GM21529 (cell line): Measurements from ENCODE around the gene NAT10.
"Not testable (repeated sequence)": the region's sequence is repeated elsewhere in the genome, so short reads cannot be mapped to it uniquely, and the experiment has no call there.

Source experiments
- ATAC-seq: cut with Tn5 transposase; IDR thresholded peaks from one replicate; pipeline ENCODE4 v1.9.1; 2021; ENCODE audit not compliant: unreplicated experiment

The NAT10 gene

DNA sequence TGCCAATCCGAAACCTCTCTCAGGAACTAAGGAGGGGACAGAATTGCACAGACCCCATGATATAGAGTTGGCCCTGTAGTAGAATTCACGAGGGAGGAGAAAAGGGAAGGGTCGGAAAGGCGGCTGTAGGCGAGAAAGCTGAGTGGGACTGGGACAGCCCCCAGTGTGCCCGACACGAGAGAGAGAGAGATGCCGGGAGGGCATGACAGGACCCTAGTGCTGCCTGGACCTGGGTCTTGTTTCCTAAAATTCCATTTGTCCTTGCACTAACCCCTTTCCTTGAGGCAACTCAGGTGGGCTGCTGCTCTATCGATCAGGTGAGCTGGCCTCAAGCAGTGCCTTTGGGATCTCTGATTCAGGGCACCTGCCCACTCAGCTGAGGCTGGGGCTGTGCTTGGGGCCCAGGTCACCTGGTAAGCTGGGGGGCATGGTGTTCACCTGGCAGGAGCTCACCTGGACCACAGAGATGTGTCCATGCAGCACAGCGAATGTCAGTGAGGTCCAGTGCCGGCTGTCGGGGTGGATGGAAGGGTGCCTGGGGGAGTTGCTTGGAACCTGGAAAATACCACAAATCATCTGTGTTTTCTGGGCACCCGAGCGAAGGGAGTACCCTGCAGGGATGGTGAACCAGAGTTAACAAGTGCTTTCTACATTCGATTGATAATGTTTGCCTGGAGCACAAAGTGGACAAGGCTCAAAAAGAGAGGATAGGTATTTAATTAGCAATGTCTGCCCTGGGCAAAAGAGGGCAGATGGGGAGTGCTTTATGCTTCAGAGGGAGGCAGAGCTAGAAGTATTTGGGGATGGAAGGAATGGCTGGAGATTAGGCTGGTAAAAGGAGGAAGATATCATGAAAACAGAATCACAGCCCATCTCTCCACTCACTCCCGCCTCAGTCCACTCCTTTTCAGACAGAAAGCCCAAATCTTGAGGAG is 61.6 kb downstream of the NAT10 start:
- no peak for ATAC-seq

- ATAC-seq: no peak
These were observed 62.5 kb downstream of the NAT10 start for GRCh38 chr11:34167961-34168360.

DNA sequence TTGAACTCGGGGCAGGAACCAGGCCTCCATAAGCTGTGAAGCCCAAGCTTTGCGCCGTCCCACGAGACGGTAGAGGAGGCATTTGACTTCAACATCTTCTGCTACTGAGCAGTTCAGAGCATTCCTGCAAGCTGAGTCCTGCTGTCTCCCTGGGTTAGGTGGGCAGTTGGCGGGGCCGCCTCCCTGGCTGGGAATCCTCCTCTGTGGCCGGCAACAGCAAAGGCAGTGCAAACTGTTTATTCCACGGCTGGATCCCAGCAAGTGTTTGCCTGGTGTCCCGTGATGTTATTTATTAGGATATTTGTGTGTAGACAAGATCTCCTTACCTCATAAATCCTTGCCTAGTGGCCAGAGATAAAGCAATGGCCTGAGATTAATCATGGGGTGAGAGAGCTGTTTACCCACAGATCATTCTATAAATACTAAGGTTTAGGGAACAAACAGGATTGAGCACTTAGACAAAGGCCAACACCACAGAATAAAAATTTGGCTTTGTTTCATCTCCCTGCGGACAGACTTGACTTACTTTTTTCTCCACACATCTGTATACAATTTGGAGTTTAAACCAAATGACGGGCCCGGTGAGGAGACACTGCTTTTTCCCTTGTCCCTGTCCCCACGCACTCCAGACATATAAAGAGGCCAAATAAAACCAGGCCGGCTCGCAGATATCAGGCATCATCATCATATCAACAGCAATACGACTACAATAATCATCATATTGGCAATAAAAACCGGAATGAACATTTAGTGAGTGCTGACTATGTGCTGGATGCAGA is 63.4 kb downstream of the NAT10 start:
- no peak for ATAC-seq

DNA sequence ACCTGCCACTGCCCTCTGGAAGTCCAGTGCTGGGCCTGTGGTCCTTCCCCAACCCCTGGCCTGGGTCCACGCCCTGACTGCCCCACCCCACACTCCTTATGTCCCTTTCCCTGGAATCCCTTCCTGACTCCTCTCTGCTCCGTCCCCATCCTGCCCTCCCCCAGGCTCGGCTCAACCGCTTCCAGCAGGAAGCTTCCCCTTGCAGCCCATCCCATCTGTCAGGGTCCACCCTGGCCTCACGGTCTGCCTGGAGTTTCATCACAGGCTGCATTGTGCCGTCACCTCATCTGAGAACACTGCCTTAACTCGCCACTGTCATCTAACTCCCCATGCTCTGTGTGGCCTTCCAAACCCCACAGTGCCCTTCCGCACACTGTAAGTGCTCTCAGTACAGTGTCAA is 64.3 kb downstream of the NAT10 start:
- no peak for ATAC-seq

GRCh38 chr11:34173050-34173449 is 67.6 kb downstream of the NAT10 start:
- ATAC-seq: no peak

GRCh38 chr11:34174412-34175041 is 69.1 kb downstream of the NAT10 start:
- peak; percentile 85 for ATAC-seq

GRCh38 chr11:34175284-34176019 is 70.0 kb downstream of the NAT10 start:
- no peak for ATAC-seq

DNA sequence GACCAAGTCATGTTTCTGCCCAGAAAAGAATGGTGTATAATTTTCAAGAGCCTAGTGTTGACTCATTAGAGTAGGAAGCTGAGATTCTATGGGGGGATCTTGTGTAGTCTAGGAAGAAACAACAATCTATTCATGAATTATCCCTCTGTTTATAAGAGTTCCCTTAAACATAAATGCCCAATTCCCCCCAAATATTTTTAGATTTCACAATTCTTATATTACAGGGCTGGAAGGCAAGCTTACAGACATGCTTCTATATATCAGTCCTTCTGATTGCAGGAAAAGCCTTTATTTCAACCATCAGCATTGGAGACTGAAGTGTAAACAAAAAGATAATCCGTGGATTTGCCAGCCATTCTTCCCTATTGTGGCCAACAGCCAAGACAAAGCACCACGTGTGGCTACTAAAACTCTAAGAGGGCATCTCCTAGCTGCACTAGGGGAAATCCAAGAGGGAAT is 71.4 kb downstream of the NAT10 start:
- ATAC-seq: no peak

DNA sequence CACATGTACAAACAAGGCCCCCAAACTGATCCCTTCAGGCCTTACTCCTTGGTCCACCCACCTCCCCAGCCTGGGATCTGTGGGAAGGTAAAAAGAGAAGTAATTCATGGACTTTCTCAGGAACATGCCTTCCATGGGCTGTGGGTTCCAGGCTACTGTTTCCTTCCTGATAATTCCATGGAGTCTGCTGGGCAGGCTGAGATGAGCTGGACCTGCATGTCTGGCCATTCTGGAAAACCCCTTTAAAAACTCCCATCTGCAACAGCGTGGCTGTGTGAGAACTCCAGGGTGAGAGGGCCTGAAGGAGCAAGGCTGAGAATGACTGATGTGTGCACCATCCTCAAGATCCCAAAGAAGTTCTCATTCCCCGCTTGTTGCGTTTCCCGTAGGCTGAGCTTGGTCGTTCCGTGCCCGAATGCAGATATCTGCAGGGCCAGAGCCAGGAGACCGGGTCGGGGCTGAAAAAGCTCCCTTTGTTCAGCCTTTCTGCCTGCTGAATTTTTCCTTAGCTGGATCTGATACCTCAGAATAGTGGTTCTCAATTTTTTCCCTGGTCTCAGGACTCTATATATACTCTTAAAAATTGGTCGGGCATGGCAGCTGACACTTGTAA is 72.9 kb downstream of the NAT10 start:
- no peak for ATAC-seq

DNA sequence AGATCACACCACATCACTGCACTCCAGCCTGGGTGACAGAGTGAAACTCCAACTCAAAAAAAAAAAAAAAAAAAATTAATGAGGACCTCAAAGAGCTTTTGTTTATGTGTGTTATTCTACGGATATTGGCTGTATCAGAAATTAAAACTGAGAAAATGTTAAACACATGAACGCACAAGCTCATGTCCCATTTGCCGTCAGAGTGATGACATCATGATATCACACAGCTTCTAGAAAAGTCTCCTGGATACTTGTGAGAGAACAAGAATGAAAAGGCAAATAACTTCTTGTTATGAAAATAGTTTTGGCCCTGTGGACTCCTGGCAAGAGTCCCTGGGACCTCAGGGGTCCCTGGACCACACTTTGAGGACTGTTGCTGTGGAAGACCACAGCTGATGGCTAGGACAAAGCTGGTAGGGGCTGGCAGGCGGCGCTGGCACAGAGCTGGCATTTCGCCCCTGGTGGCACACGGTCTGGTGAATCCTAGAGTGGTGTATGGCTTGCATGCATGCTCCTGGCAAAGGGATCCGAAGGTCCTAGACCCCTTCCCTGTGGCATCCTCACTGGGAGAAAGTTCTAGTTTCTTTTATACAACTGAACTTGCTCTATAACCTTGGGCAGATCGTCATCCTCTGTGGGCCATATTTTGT is 73.7 kb downstream of the NAT10 start:
- ATAC-seq: no peak

DNA sequence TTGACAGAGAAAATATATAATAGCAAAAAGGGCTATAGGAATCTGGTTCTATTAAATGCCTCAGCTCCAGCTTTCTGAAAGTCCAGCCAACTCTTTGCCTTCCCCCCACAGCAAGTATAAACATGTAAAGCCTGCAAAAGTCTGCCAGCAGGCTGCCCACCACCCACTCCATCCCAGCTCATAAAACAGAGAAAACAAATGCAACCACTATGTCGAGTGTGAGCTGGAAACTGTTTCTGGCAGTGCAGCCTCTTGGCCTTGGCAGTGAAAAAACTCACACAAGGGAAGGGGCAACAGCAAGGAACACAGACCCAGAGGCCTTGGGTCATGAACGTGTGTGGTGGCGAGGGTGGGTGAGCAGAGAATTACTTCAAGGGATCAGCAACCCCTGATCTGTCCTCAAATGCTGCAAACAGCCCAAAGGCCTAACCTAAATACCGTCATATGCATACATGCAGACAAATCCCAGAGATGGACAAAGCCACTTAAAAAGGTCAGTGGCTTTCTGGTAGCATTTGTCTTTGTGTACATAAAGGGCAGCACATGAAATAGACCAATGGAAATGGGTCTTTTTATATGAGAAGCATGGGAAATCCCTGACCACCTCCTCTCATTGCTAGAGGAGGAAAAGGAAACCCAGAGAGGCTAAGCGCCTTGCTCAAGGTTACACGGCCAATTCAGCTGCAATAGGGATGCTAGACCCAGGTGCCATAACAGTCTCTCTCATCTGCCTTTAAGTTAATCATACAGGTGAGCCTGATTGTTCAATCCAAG is 74.8 kb downstream of the NAT10 start:
- no peak for ATAC-seq

- ATAC-seq: not testable (repeated sequence)
These were observed 75.4 kb downstream of the NAT10 start for GRCh38 chr11:34180814-34181165.

DNA sequence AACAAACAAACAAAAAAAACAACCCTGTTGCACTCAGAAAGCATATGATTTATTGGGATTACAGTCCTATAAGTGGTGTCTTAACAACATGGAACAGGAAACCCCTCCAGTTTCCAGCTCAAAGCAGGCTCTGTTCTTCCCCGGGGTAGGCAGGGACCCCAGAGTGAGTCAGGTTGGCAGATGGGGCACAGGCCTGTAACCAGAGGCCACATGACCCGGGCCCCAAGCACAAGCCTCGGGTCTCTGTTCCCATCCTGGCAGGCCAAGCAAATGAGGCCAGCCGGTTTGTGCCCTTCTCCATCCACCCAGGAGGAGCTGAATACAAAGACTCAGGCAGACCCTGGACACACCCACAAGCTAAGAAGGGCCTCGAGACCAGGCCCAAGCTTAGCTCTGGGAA is 75.8 kb downstream of the NAT10 start:
- no peak for ATAC-seq

DNA sequence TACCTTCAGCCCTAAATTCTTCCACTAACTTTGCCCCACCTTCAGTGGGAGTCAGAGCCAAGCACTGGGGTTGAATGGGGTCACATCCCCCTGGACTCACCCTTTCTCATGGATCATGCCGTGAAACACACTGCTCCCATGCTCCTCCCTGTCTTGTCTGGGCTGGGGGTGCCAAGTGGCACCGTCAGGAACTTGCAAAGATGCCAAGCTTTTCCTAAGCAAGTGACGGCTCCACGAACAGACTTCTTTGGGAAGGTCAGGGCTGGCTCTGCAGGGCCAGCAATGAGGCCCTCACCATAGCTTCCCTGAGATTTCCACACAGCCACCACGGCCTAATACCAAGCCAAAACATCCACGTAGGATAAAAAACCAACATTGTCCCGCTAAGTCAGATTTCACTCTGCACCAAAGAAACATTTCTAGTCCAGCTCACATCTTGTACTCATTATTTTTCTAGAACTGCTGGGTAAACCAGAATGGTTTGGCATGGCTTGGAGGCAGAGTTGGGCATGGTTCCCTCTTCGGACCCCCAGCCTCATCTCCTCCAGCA is 76.5 kb downstream of the NAT10 start:
- ATAC-seq: no peak

GRCh38 chr11:34182425-34182824 is 77.0 kb downstream of the NAT10 start:
- ATAC-seq: no peak

DNA sequence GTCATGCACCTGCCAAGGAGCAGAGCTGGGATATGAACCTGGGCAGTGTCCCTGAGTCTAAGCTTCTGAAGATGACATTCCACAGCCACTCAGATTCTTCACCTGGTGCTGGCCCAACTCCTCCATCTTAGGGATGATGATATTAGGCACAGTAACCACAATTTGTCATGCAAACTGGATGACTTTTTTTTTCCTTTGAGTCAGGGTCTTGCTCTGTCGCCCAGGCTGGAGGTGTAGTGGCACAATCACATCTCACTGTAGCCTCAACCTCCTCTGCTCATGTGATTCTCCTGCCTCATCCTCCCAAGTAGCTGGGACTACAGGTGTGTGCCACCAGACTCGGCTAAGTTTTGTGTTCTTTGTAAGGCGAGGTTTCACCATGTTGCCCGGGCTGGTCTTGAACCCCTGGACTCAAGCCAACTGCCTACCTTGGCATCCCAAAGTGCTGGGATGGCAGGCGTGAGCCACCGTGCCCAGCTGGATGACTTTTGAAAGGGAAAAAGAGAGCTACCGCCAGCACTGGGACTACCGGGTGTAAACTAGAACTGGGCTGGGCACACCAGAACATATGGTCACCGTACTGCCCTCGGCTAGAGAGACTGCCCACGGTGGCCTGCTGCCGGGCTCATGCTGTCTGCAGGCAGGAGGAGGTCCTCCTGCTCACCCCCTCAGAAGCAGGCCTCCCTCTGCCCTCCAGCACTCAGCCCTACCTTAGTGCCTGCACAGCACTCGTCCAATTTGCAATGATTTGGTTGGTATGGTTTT is 77.7 kb downstream of the NAT10 start:
- no peak for ATAC-seq

GRCh38 chr11:34183848-34184391 is 78.5 kb downstream of the NAT10 start:
- ATAC-seq: no peak

- no peak for ATAC-seq
These were observed 79.1 kb downstream of the NAT10 start for GRCh38 chr11:34184505-34185015.
